ENCODE measurements around the gene IFNG. TPM values are rescaled to one million over a fixed set of nuclear protein-coding genes. Genes with fewer than 3 reads are reported as not detected.
A peak's percentile ranks its signal among the peaks of the same experiment; 100 is the strongest.

The IFNG gene
- total RNA-seq, 1 donor from 2014 or later = not detected

GRCh38 chr12:68163560-68164081, 4.1 kb upstream of the IFNG start:
- H3K36me3 ChIP-seq (ENCODE audit: control insufficient read depth, insufficient read depth, low read length) = no peaks in the 10 kb centered on the region
- TF ChIP-seq CTCF (IDR thresholded peaks at IDR 0.05; ENCODE audit: insufficient read depth, low read length, poor library complexity, severe bottlenecking) = no peak
- no peak for DNase-seq (ENCODE audit: low read depth)
- no peak overlapping the region for H3K4me3 ChIP-seq (ENCODE audit: low read depth, low read length)
- H3K27me3 ChIP-seq (ENCODE audit: control insufficient read depth, insufficient read depth, low read length) = no peaks in the 10 kb centered on the region

GRCh38 chr12:68162374-68162773, 2.8 kb upstream of the IFNG start:
- peak; percentile 42 for DNase-seq (ENCODE audit: low read depth)
- no peak for TF ChIP-seq CTCF (IDR thresholded peaks at IDR 0.05; ENCODE audit: insufficient read depth, low read length, poor library complexity, severe bottlenecking)
- no peaks in the 10 kb centered on the region for H3K36me3 ChIP-seq (ENCODE audit: control insufficient read depth, insufficient read depth, low read length)
- no peak overlapping the region for H3K4me3 ChIP-seq (ENCODE audit: low read depth, low read length)
- H3K27me3 ChIP-seq (ENCODE audit: control insufficient read depth, insufficient read depth, low read length) = no peaks in the 10 kb centered on the region

GRCh38 chr12:68158432-68158831, 1.1 kb downstream of the IFNG start:
- H3K4me3 ChIP-seq (ENCODE audit: low read depth, low read length) = no peak overlapping the region
- no peak for DNase-seq (ENCODE audit: low read depth)
- peak; percentile 33 for TF ChIP-seq CTCF (IDR thresholded peaks at IDR 0.05; ENCODE audit: insufficient read depth, low read length, poor library complexity, severe bottlenecking)
- no peaks in the 10 kb centered on the region for H3K36me3 ChIP-seq (ENCODE audit: control insufficient read depth, insufficient read depth, low read length)
- no peaks in the 10 kb centered on the region for H3K27me3 ChIP-seq (ENCODE audit: control insufficient read depth, insufficient read depth, low read length)

GRCh38 chr12:68157380-68157779, 2.2 kb downstream of the IFNG start:
- DNase-seq (ENCODE audit: low read depth) = no peak
- no peaks in the 10 kb centered on the region for H3K27me3 ChIP-seq (ENCODE audit: control insufficient read depth, insufficient read depth, low read length)

GRCh38 chr12:68156636-68157035, 2.9 kb downstream of the IFNG start:
- DNase-seq (ENCODE audit: low read depth) = no peak
- H3K27me3 ChIP-seq (ENCODE audit: control insufficient read depth, insufficient read depth, low read length) = no peaks in the 10 kb centered on the region
- no peaks in the 10 kb centered on the region for H3K36me3 ChIP-seq (ENCODE audit: control insufficient read depth, insufficient read depth, low read length)
- no peak for TF ChIP-seq CTCF (IDR thresholded peaks at IDR 0.05; ENCODE audit: insufficient read depth, low read length, poor library complexity, severe bottlenecking)
- H3K4me3 ChIP-seq (ENCODE audit: low read depth, low read length) = no peak overlapping the region

More at GRCh38 chr12:68157380-68157779, 2.2 kb downstream of the IFNG start:
- Histone ChIP-seq H3K4me3 (ENCODE audit: low read depth, low read length) (no peak overlapping the region), H3K36me3 (ENCODE audit: control insufficient read depth, insufficient read depth, low read length) (no peaks in the 10 kb centered on the region)
- TF ChIP-seq CTCF (IDR thresholded peaks at IDR 0.05; ENCODE audit: insufficient read depth, low read length, poor library complexity, severe bottlenecking) = no peak

- no peak overlapping the region for H3K4me3 ChIP-seq (ENCODE audit: low read depth, low read length)
- no peaks in the 10 kb centered on the region for H3K27me3 ChIP-seq (ENCODE audit: control insufficient read depth, insufficient read depth, low read length)
- no peak for DNase-seq (ENCODE audit: low read depth)
- no peak for TF ChIP-seq CTCF (IDR thresholded peaks at IDR 0.05; ENCODE audit: insufficient read depth, low read length, poor library complexity, severe bottlenecking)
- H3K36me3 ChIP-seq (ENCODE audit: control insufficient read depth, insufficient read depth, low read length) = no peaks in the 10 kb centered on the region
These were observed 4.8 kb downstream of the IFNG start for GRCh38 chr12:68154779-68155178.
